CD8-positive, alpha-beta memory T cell (primary cell): Measurements from ENCODE around the gene PIK3R5. TPM values are rescaled to one million over a fixed set of nuclear protein-coding genes. Genes with fewer than 3 reads are reported as not detected.

Source experiments
- CTCF ChIA-PET: fragments of 350-600 bp; sonication (Branson Sonifier 250); formaldehyde crosslinking; loops from one replicate; lab custom pipeline; 2021; ENCODE audit warnings: antibody characterized with exemption; lab: Charles Lee
- POLR2A ChIA-PET: fragments of 350-600 bp; sonication (Branson Sonifier 250); formaldehyde crosslinking; loops from one replicate; lab custom pipeline; 2021; ENCODE audit warnings: antibody characterized with exemption; lab: Charles Lee
- DNase-seq, 5 donors: peaks; one replicate each; pipeline versions ENCODE4 v3.0.0 to v3.0.0-alpha.2; 2020 to 2022; ENCODE audit warnings: mixed read lengths in 1 of 5
- H3K27ac ChIP-seq: one replicate; pipeline ENCODE4 v1.7.0; 2013; ENCODE audit warnings: low read depth, mild to moderate bottlenecking, low read length, moderate library complexity
- H3K27me3 ChIP-seq: 2 replicates; pipeline ENCODE4 v1.7.0; 2013; ENCODE audit warnings: low read length, mild to moderate bottlenecking; ENCODE audit not compliant: insufficient read depth, poor library complexity, severe bottlenecking
- H3K36me3 ChIP-seq: 2 replicates; pipeline ENCODE4 v1.7.0; 2013; ENCODE audit warnings: mild to moderate bottlenecking, low read length, moderate library complexity; ENCODE audit not compliant: insufficient read depth
- H3K4me1 ChIP-seq: 2 replicates; pipeline ENCODE4 v1.7.0; 2013; ENCODE audit warnings: mild to moderate bottlenecking, low read length, moderate library complexity; ENCODE audit not compliant: insufficient read depth
- H3K4me3 ChIP-seq: 2 replicates; pipeline ENCODE4 v1.7.0; 2013; ENCODE audit warnings: mild to moderate bottlenecking, low read length
- H3K9me3 ChIP-seq: 2 replicates; pipeline ENCODE4 v1.7.0; 2013; ENCODE audit warnings: mild to moderate bottlenecking, low read length
- H3K27ac Mint-ChIP-seq, 8 donors: one replicate each; pipeline ENCODE4 v1.8.0; 2020 to 2021; ENCODE audit warnings: mixed read lengths in 8 of 8, mild to moderate bottlenecking in 6 of 8, inconsistent platforms in 3 of 8, moderate library complexity in 3 of 8
- H3K27me3 Mint-ChIP-seq, 2 donors: one replicate each; pipeline ENCODE4 v1.8.0; 2020 to 2021; ENCODE audit warnings: mixed read lengths in 2 of 2, mild to moderate bottlenecking in 1 of 2, moderate library complexity in 1 of 2
- H3K36me3 Mint-ChIP-seq, 3 donors: one replicate each; pipeline ENCODE4 v1.8.0; 2020 to 2021; ENCODE audit warnings: mixed read lengths in 3 of 3, inconsistent platforms in 1 of 3, mild to moderate bottlenecking in 1 of 3
- H3K4me1 Mint-ChIP-seq, 3 donors: one replicate each; pipeline ENCODE4 v1.8.0; 2020 to 2021; ENCODE audit warnings: mixed read lengths in 3 of 3, inconsistent platforms in 1 of 3, mild to moderate bottlenecking in 1 of 3
- H3K4me3 Mint-ChIP-seq, 7 donors: one replicate each; pipeline ENCODE4 v1.8.0; 2020 to 2021; ENCODE audit warnings: mixed read lengths in 7 of 7, mild to moderate bottlenecking in 6 of 7, moderate library complexity in 4 of 7, inconsistent platforms in 2 of 7
- H3K9me3 Mint-ChIP-seq, 5 donors: one replicate each; pipeline ENCODE4 v1.8.0; 2020 to 2022; ENCODE audit warnings: mixed read lengths in 5 of 5, mild to moderate bottlenecking in 3 of 5, moderate library complexity in 2 of 5, inconsistent platforms in 1 of 5
- polyA plus RNA-seq: library from polyadenylated mRNA; unstranded; fragments of 300-500 nt; fragmentation: Illumina TruSeq; gene quantifications from one replicate; pipeline ENCODE4 v1.2.3, GENCODE V29; 2021
- total RNA-seq, 2 experiments: library from RNA; stranded (reverse); gene quantifications; one replicate each; pipeline ENCODE4 v1.2.3, GENCODE V29; 2021

PIK3R5 gene
- total and polyA plus RNA-seq, 3 experiments from 2014 or later = 28.6 to 71.6 (median 30.2) TPM

- ChIA-PET POLR2A (no interaction called here), CTCF (no interaction called here)
- Histone ChIP-seq H3K9me3 (no peaks in the 10 kb centered on the region), H3K36me3 (peaks cover 43% of the 10 kb centered on the region), H3K4me1 (peaks cover 27% of the 10 kb centered on the region), H3K27ac (no peak overlapping the region), H3K4me3 (no peak overlapping the region), H3K27me3 (no peaks in the 10 kb centered on the region)
- DNase-seq = no peak
- Mint-ChIP-seq H3K36me3 (peaks cover 25 to 78% (median 32%) of the 10 kb centered on the region in 3 donors), H3K4me1 (peaks cover 52 to 53% (median 53%) of the 10 kb centered on the region in 3 donors), H3K27me3 (no peaks in the 10 kb centered on the region), H3K9me3 (no peaks in the 10 kb centered on the region), H3K27ac (peak overlapping the region; percentile 61 to 94 (median 84)), H3K4me3 (peak overlapping the region in 1 of 7 donors; percentile 29)
Observed at GRCh38 chr17:8904201-8904600, 61.3 kb downstream of the PIK3R5 start.

GRCh38 chr17:8900626-8901585 is 64.6 kb downstream of the PIK3R5 start:
- Histone ChIP-seq H3K36me3 (peaks cover 40% of the 10 kb centered on the region), H3K27me3 (no peaks in the 10 kb centered on the region), H3K27ac (no peak overlapping the region), H3K4me1 (peaks cover 60% of the 10 kb centered on the region), H3K4me3 (no peak overlapping the region), H3K9me3 (no peaks in the 10 kb centered on the region)
- peaks cover 77 to 81% (median 80%) of the 10 kb centered on the region in 3 donors for H3K4me1 Mint-ChIP-seq
- peak overlapping the region; percentile 93 to 99 (median 97) for H3K27ac Mint-ChIP-seq
- CTCF ChIA-PET = interaction anchor here (0.9 to 3.4 kb wide), 7 partner anchors 8 to 97 kb away, joined by 3 to 18 read pairs (median 7); partner anchors contain the start of gene PIK3R5
- peaks cover 18 to 81% (median 32%) of the 10 kb centered on the region in 3 donors for H3K36me3 Mint-ChIP-seq
- H3K27me3 Mint-ChIP-seq = peaks cover 0 to 1% of the 10 kb centered on the region in 2 donors
- H3K4me3 Mint-ChIP-seq = peak overlapping the region in 3 of 7 donors; percentile 5 to 24 (median 19)
- peak in 1 of 5 donors; percentile 46 for DNase-seq
- no peaks in the 10 kb centered on the region for H3K9me3 Mint-ChIP-seq
- POLR2A ChIA-PET = interaction anchor here (0.7 to 1.0 kb wide), 4 partner anchors 12 to 60 kb away, joined by 3 to 4 read pairs (median 4); no protein-coding TSS in a partner anchor

GRCh38 chr17:8900207-8900606 is 65.3 kb downstream of the PIK3R5 start:
- Histone ChIP-seq H3K4me1 (peaks cover 67% of the 10 kb centered on the region), H3K27ac (no peak overlapping the region), H3K9me3 (no peaks in the 10 kb centered on the region), H3K36me3 (peaks cover 40% of the 10 kb centered on the region), H3K27me3 (no peaks in the 10 kb centered on the region), H3K4me3 (no peak overlapping the region)
- Mint-ChIP-seq H3K4me3 (peak overlapping the region in 6 of 7 donors; percentile 37 to 67 (median 53)), H3K27ac (peak overlapping the region; percentile 93 to 99 (median 97)), H3K9me3 (no peaks in the 10 kb centered on the region), H3K4me1 (peaks cover 77 to 84% (median 81%) of the 10 kb centered on the region in 3 donors), H3K27me3 (peaks cover 0 to 1% of the 10 kb centered on the region in 2 donors), H3K36me3 (peaks cover 18 to 81% (median 30%) of the 10 kb centered on the region in 3 donors)
- ChIA-PET POLR2A (interaction anchor here (0.8 to 1.9 kb wide), 3 partner anchors 12 to 65 kb away, joined by 3 to 14 read pairs (median 4); partner anchors contain the start of gene PIK3R5), CTCF (interaction anchor here (0.9 to 3.4 kb wide), 8 partner anchors 8 to 98 kb away, joined by 3 to 18 read pairs (median 6); partner anchors contain the start of gene PIK3R5)
- no peak for DNase-seq

- peak overlapping the region; percentile 93 to 99 (median 97) for H3K27ac Mint-ChIP-seq
- POLR2A ChIA-PET = interaction anchor here (0.9 to 1.9 kb wide), 3 partner anchors 12 to 67 kb away, joined by 3 to 14 read pairs (median 3); partner anchors contain the start of gene PIK3R5
- H3K36me3 ChIP-seq = peaks cover 25% of the 10 kb centered on the region
- peaks cover 16 to 76% (median 25%) of the 10 kb centered on the region in 3 donors for H3K36me3 Mint-ChIP-seq
- H3K9me3 Mint-ChIP-seq = no peaks in the 10 kb centered on the region
- H3K27me3 Mint-ChIP-seq = peaks cover 0 to 1% of the 10 kb centered on the region in 2 donors
- peaks cover 72% of the 10 kb centered on the region for H3K4me1 ChIP-seq
- CTCF ChIA-PET = interaction anchor here (1.5 to 3.4 kb wide), 4 partner anchors 43 to 99 kb away, joined by 5 to 18 read pairs (median 11); partner anchors contain the start of gene PIK3R5
- H3K27ac ChIP-seq = no peak overlapping the region
- H3K9me3 ChIP-seq = no peaks in the 10 kb centered on the region
- no peak for DNase-seq
- H3K4me1 Mint-ChIP-seq = peaks cover 73 to 84% (median 74%) of the 10 kb centered on the region in 3 donors
- H3K4me3 Mint-ChIP-seq = peak overlapping the region; percentile 61 to 82 (median 68)
- H3K4me3 ChIP-seq = peak overlapping the region; percentile 33
- H3K27me3 ChIP-seq = no peaks in the 10 kb centered on the region
Observed at GRCh38 chr17:8898636-8899035, 66.9 kb downstream of the PIK3R5 start.

GRCh38 chr17:8898126-8898525 is 67.4 kb downstream of the PIK3R5 start:
- ChIA-PET CTCF (interaction anchor here (2.7 to 3.4 kb wide), 2 partner anchors 44 to 100 kb away, joined by 10 to 18 read pairs; no protein-coding TSS in a partner anchor), POLR2A (interaction anchor here (1.9 kb wide), 1 partner anchor 68 kb away, joined by 14 read pairs; the partner anchor contains the start of gene PIK3R5)
- Mint-ChIP-seq H3K4me3 (peak overlapping the region in 6 of 7 donors; percentile 24 to 68 (median 54)), H3K27ac (peak overlapping the region; percentile 93 to 99 (median 97)), H3K27me3 (peaks cover 0 to 1% of the 10 kb centered on the region in 2 donors), H3K36me3 (peaks cover 16 to 80% (median 25%) of the 10 kb centered on the region in 3 donors), H3K4me1 (peaks cover 73 to 86% (median 74%) of the 10 kb centered on the region in 3 donors), H3K9me3 (no peaks in the 10 kb centered on the region)
- no peak for DNase-seq
- no peak overlapping the region for H3K27ac ChIP-seq
- H3K27me3 ChIP-seq = no peaks in the 10 kb centered on the region
- peak overlapping the region; percentile 33 for H3K4me3 ChIP-seq
- peaks cover 72% of the 10 kb centered on the region for H3K4me1 ChIP-seq
- no peaks in the 10 kb centered on the region for H3K9me3 ChIP-seq
- peaks cover 28% of the 10 kb centered on the region for H3K36me3 ChIP-seq

GRCh38 chr17:8896641-8897635 is 68.6 kb downstream of the PIK3R5 start:
- Mint-ChIP-seq H3K4me1 (peaks cover 75 to 94% (median 83%) of the 10 kb centered on the region in 3 donors), H3K9me3 (no peaks in the 10 kb centered on the region), H3K36me3 (peaks cover 18 to 87% (median 30%) of the 10 kb centered on the region in 3 donors), H3K27me3 (peaks cover 0 to 1% of the 10 kb centered on the region in 2 donors), H3K27ac (peak overlapping the region; percentile 27 to 99 (median 94)), H3K4me3 (peak overlapping the region in 3 of 7 donors; percentile 35 to 83 (median 59))
- ChIA-PET CTCF (interaction anchor here (2.0 to 3.4 kb wide), 3 partner anchors 66 to 111 kb away, joined by 5 to 18 read pairs (median 7); no protein-coding TSS in a partner anchor), POLR2A (no interaction called here)
- H3K27ac ChIP-seq = no peak overlapping the region
- H3K27me3 ChIP-seq = no peaks in the 10 kb centered on the region
- H3K4me3 ChIP-seq = no peak overlapping the region
- H3K4me1 ChIP-seq = peaks cover 72% of the 10 kb centered on the region
- peaks cover 38% of the 10 kb centered on the region for H3K36me3 ChIP-seq
- no peak for DNase-seq
- no peaks in the 10 kb centered on the region for H3K9me3 ChIP-seq
